ENCODE data around the gene SLC25A24.
A peak's percentile ranks its signal among the peaks of the same experiment; 100 is the strongest.

The SLC25A24 gene

DNA sequence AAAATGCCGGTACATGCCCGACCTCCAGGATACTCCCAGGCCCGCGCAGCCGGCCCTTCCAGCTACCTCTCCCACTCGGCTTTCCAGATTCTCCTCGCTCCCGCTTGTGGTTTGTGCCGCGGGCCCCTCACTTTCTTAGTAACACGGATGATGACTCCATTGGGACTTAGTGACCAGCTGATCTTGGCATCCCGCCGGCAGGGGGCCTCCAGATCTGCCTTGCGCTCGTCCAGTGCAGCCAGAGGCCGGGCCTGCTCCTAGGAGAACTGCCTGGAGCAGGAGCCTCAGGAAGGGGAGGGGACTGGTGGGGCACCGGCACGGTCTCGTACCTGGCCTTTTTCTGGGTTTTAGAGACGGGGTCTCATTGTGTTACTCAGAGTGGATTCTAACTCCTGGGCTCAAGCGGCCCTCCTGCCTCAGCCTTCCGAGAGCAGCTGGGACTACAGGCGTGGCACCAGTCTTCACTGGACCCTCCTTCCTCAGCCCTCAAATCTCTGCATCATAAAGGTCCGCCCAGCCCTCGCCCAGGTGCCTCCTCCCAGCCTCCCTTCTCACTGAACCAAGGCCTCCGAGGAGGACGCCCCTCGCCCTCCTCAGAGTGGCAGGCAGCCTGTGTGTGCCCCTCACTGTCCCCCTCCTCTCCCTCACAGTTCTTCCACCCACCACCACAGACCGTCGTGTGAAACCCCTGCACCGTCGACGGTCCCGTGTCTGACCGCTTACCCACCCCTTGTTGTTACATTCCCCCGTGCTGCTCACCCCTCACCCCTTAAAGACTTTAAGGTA, 78.6 kb downstream of the SLC25A24 start:
- Mint-ChIP-seq H3K9me3 (no peaks in the 10 kb centered on the region), H3K27ac (no peak overlapping the region), H3K4me1 (peaks cover 66% of the 10 kb centered on the region), H3K36me3 (ENCODE audit: low read depth) (no peaks in the 10 kb centered on the region), H3K4me3 (no peak overlapping the region), H3K27me3 (ENCODE audit: low read depth) (no peaks in the 10 kb centered on the region)
- TF ChIP-seq, protein P1, sequence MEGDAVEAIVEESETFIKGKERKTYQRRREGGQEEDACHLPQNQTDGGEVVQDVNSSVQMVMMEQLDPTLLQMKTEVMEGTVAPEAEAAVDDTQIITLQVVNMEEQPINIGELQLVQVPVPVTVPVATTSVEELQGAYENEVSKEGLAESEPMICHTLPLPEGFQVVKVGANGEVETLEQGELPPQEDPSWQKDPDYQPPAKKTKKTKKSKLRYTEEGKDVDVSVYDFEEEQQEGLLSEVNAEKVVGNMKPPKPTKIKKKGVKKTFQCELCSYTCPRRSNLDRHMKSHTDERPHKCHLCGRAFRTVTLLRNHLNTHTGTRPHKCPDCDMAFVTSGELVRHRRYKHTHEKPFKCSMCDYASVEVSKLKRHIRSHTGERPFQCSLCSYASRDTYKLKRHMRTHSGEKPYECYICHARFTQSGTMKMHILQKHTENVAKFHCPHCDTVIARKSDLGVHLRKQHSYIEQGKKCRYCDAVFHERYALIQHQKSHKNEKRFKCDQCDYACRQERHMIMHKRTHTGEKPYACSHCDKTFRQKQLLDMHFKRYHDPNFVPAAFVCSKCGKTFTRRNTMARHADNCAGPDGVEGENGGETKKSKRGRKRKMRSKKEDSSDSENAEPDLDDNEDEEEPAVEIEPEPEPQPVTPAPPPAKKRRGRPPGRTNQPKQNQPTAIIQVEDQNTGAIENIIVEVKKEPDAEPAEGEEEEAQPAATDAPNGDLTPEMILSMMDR (IDR thresholded peaks at IDR 0.05; ENCODE audit: unreplicated experiment in 3 of 3) = no peak

DNA sequence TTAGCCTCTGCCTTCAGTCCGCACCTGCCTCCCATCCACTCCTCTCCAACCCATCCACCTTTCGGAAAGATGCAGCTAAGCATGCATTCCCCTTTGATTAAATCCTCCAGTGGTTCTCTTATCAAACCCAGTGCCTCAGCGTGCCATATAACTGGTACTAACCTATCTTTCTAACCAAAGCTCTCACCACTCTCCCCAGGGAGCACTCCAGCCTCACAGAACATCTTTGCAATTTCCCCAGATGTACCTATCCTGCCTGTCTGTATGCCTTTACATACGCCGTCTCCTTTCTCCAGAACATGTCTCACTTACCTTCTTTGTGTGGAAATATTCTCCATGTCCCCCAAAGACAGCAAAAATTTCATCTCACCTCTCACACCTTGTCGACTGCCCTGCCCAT, 80.0 kb downstream of the SLC25A24 start:
- Mint-ChIP-seq H3K9me3 (no peaks in the 10 kb centered on the region), H3K36me3 (ENCODE audit: low read depth) (no peaks in the 10 kb centered on the region), H3K27ac (peak overlapping the region in 1 of 3 experiments; percentile 41), H3K27me3 (ENCODE audit: low read depth) (no peaks in the 10 kb centered on the region), H3K4me3 (no peak overlapping the region), H3K4me1 (peaks cover 61% of the 10 kb centered on the region)
- TF ChIP-seq, protein P1 (IDR thresholded peaks at IDR 0.05; ENCODE audit: unreplicated experiment in 3 of 3) = no peak

DNA sequence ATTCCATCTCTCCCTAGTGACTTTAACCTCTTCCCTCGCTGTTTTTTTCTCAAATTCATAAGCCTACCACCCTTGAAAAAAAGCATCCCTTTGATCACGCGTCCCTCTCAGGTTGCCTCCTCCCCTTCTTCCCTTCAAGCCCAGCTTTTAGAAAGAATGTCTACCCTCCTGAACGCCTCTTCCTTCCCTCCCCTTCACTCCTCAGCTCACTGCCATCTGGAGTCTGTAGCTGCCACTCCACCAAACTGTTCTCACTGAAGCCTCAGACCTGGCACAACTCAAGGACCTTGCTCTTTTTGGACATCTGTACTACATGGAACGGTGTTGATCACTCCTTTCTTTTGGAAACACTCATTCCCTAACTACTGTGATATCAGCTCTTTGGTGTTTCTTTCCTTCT, 80.6 kb downstream of the SLC25A24 start:
- Mint-ChIP-seq H3K9me3 (no peaks in the 10 kb centered on the region), H3K4me1 (peaks cover 55% of the 10 kb centered on the region), H3K4me3 (no peak overlapping the region), H3K27me3 (ENCODE audit: low read depth) (no peaks in the 10 kb centered on the region), H3K36me3 (ENCODE audit: low read depth) (no peaks in the 10 kb centered on the region), H3K27ac (peak overlapping the region in 1 of 3 experiments; percentile 41)
- TF ChIP-seq, protein P1 (IDR thresholded peaks at IDR 0.05; ENCODE audit: unreplicated experiment in 3 of 3) = no peak

DNA sequence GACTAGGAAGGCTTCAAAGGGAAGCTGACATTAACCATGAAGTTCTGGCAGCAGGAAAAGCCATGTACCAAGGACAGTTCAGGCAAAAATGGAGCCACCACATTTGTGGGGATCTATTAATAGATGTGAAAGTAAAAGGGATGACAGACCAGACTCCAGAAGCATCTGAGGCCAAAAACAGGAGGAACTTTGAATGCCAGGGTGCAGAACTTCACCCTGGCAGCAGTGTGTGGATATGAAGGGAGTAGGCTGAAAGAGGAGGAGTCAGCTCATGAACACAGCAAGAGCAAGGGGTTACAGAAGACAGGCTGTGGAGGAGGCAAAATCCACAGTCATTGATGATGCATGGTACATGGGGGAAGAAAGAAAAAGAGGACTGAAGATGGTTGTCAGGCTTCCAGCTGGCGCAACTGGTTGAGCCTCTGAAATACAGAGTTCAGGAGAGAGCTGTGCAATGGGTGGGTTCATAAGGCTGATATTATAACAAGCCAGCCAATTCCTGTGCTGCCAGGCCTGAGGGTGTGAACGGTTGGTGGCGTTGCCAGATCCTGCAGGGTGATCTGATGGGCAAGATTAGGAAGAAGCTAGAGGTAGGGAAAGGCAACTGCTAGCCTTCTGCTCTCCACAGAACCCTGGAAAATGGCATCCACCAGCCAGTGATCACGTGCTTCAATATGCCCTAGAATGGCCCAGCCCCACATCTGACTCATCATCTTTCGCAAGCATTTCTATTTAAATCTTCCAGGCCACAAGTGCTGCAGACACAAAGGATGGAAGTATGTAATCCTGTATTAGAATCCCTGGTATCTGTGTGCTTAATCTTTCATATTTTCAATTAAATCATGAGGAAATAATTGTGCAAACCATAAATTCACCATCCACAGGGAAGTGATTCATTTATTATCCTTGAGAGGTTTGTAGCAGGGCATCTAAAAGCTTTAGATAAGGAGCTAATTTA, 81.9 kb downstream of the SLC25A24 start:
- Mint-ChIP-seq H3K27ac (peak overlapping the region in 2 of 3 experiments; percentile 7 to 41), H3K36me3 (ENCODE audit: low read depth) (no peaks in the 10 kb centered on the region), H3K9me3 (no peaks in the 10 kb centered on the region), H3K4me1 (peaks cover 42% of the 10 kb centered on the region), H3K27me3 (ENCODE audit: low read depth) (no peaks in the 10 kb centered on the region), H3K4me3 (peak overlapping the region in 1 of 3 experiments; percentile 3)
- TF ChIP-seq, protein P1 (IDR thresholded peaks at IDR 0.05; ENCODE audit: unreplicated experiment in 3 of 3) = no peak

DNA sequence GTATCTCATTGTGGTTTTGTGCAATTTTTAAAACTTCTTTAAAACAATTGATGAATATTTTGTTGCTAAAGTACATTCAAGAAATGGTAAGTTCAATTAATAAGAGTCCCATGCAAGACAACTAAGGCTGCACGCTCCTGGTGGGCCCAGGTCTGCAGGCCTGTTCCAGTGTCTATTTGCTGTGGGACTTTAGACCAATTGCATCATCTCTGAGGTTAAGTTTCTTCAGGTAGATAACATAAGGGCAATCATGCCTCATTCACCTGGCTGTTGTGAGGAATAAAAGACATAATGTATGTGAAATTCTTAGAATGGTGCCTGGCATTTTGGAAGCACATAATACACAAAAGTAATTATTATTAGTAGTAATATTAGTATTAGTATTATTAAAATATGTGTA, 82.9 kb downstream of the SLC25A24 start:
- H3K27me3 Mint-ChIP-seq (ENCODE audit: low read depth) = no peaks in the 10 kb centered on the region
- TF ChIP-seq, protein P1 (IDR thresholded peaks at IDR 0.05; ENCODE audit: unreplicated experiment in 3 of 3) = no peak
- H3K27ac Mint-ChIP-seq = no peak overlapping the region
- H3K4me3 Mint-ChIP-seq = no peak overlapping the region
- no peaks in the 10 kb centered on the region for H3K36me3 Mint-ChIP-seq (ENCODE audit: low read depth)
- no peaks in the 10 kb centered on the region for H3K9me3 Mint-ChIP-seq
- peaks cover 35% of the 10 kb centered on the region for H3K4me1 Mint-ChIP-seq
